HG03064 (cell line): ENCODE data around the gene VEGFB.

Experiments
- ATAC-seq: cut with Tn5 transposase; IDR thresholded peaks from one replicate; pipeline ENCODE4 v1.9.1; 2021; ENCODE audit warnings: low read depth; ENCODE audit not compliant: unreplicated experiment

Gene VEGFB

DNA sequence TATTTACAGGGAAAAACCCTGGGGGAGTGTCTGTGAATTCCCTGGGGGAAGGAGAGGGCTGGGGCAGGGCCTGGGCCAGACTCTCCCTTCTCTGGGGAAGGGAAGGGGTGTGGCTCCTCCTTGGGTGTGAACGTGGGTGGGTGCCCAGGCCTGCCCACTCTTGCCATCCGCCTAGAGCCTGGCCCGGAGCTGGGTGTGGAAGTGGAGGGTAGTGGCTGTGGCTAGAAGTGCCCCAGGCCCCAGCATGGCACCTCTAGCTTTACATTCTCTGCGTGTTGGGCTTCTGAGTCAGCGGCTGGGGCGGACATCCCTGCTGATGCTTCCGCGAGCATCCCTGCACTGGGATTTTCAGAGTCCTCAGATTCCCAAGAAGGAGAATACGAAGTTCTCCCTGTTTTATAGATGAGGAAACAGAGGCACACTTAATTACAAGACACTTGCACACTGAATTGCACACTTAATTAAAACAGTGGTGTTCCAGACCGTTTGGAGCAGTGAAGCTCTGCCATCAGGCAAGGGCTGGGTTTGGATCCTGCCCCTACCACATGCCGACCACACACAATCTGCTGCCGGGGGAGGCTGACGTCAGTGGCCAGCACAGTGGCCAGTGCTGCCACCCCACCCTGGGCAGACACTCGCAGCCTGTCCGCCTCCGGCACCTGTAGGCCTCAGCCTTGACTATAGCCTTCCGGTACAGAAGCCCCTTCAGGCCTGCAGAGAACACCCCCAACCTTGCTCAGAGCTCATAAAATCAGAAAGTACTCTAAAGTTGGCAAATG is 42.5 kb downstream of the VEGFB start:
- ATAC-seq, result no peak

DNA sequence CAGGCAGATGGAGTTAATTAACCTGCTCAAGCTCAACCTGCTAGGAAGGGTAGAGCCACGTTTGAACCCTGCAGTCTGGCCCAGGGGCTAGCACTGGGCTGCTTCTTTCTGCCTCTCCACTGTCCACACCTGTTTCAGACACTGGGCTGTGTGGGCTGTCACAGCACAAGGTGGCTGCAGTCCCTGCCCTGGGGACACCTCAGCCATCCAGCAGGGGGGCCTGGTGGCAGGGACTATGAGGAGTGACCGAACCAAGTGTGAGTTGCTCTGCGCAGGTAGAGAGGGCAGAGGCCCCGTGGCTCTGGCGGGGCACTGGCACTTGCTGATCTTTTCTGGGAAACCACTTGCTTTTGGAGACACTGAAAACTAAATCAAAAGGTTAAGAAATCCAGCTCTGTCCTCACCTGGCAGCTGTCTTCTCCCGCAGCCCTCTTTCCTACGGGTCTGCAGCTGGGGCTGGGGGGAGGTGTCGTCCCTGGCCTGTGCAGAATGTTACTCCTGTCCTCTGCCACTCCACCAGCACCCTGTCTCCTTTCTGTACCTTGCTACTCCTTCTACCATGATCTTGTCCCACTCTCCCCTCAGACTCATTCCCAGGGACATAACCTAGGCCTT is 44.3 kb downstream of the VEGFB start:
- ATAC-seq, result no peak

DNA sequence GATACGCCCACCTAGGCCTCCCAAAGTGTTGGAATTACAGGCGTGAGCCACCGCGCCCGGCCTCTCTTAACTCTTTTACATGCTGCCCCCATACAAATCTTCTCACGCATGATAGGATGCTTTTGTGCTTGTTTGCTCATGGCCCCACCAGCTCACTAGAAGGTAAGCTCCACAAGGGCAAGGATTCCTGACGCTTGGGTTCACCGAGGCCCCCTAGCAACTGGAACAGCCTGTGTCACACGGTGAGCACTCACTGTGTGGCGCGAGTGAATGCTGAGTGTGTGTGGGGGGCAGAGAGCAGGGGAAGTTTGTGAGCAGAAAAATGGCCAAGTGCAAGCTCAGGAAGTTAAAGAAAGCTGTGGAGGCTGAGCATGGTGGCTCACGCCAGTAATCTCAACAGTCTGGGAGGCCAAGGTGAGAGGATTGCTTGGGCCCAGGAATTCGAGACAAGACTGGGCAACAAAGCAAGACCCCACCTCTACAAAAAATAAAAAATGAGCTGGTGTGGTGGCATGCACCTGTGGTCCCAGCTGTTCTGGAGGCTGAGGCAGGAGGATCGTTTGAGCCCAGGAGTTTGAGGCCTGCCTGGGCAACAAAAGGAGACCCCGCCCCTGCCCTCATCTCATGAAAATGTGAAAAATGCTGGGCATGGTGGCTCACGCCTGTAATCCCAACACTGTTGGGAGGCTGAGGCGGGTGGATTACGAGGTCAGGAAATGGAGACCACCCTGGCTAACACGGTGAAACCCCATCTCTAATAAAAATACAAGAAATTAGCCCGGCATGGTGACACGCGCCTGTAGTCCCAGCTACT is 47.8 kb downstream of the VEGFB start:
- no peak for ATAC-seq

DNA sequence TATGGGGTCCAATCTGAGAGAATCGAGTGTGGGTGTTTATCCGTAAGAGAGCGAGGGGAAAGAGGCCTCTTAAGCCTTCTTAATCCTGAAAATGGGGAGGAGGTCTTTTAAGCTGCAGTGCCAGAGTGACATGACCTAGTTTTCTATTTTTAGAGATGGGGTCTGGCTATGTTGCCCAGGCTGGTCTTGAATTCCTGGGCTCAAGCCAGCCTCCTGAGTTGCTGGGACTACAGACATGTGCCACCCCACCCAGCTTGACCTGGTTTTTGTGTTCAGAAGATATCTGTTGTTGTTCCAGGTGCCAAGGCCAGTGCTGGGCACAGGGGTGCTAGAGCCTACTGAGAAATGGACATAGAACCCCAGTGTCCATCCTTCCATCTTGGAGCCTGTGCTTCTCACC is 48.7 kb downstream of the VEGFB start:
- ATAC-seq, result no peak

- ATAC-seq, result peak; percentile 50
Measured at GRCh38 chr11:64284048-64284961, 49.9 kb downstream of the VEGFB start, which contains the start of gene BAD. TSS of gene BAD (minus strand) at chr11:64284665. CDS start at chr11:64284368, 297 bp downstream.

- ATAC-seq, result peak; percentile 58
Measured at GRCh38 chr11:64284962-64285884, 50.8 kb downstream of the VEGFB start, which contains the start of gene GPR137. TSS of gene GPR137 (plus strand) at chr11:64285848. CDS start at chr11:64286525, 677 bp downstream.

GRCh38 chr11:64285885-64286800 is 51.8 kb downstream of the VEGFB start:
- no peak for ATAC-seq

DNA sequence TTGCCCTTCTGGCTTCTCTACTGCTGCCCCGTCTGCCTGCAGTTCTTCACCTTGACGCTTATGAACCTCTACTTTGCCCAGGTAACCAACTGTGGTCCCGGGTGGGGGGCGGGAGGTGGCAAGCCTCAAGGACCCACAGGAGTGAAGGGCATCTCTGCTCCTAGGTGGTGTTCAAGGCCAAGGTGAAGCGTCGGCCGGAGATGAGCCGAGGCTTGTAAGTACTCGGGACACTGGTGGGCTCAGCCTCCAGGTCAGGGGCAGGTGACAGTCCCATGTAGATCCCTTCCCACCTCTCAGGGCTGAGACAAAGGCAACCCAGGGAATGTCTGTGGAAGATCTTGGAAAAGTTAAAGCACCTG is 52.4 kb downstream of the VEGFB start:
- no peak for ATAC-seq

GRCh38 chr11:64287676-64288352 is 53.4 kb downstream of the VEGFB start:
- no peak for ATAC-seq

- ATAC-seq, result no peak
Measured at GRCh38 chr11:64288353-64288750, 54.0 kb downstream of the VEGFB start.
